GM12878 (cell line): ENCODE data around the gene FER1L5.

Experiments
- CHD2 ChIP-seq: IDR thresholded peaks from 2 replicates; pipeline ENCODE4 v1.6.1; 2011; ENCODE audit warnings: low read depth, low read length, improper control_type of control experiment, borderline replicate concordance
- KDM1A ChIP-seq: fragments of 200-600 bp; sonication (generic); IDR thresholded peaks from 2 replicates; pipeline ENCODE4 v1.6.1; 2016; ENCODE audit warnings: borderline replicate concordance
- POLR2A ChIP-seq: IDR thresholded peaks from 2 replicates; pipeline ENCODE4 v1.6.1; 2011; ENCODE audit warnings: low read depth, mild to moderate bottlenecking, low read length
- SMC3 ChIP-seq: IDR thresholded peaks from 2 replicates; pipeline ENCODE4 v1.6.1; 2011; ENCODE audit warnings: low read length, improper control_type of control experiment, borderline replicate concordance
- ZNF207 ChIP-seq: fragments of 450-650 bp; IDR thresholded peaks from 2 replicates; pipeline ENCODE4 v1.6.1; 2014; ENCODE audit warnings: antibody characterized with exemption, mild to moderate bottlenecking, borderline replicate concordance
- TF ChIP-seq, protein P1 (sequence below): fragments of 450-650 bp; IDR thresholded peaks from 2 replicates; pipeline ENCODE4 v1.6.1; 2016; ENCODE audit warnings: mild to moderate bottlenecking
- TF ChIP-seq, protein P2 (sequence below), 3 experiments: IDR thresholded peaks in 2 of 3; conservative IDR thresholded peaks in 1 of 3; 2 replicates each; pipeline ENCODE4 v1.5.1; 2011; ENCODE audit warnings: low read depth in 3 of 3, low read length in 3 of 3, mild to moderate bottlenecking in 3 of 3, control low read depth in 2 of 3, moderate library complexity in 2 of 3, inconsistent platforms in 1 of 3, mixed read lengths in 1 of 3; ENCODE audit not compliant: control insufficient read depth in 2 of 3, insufficient read depth in 1 of 3; ENCODE audit errors: extremely low read depth in 1 of 3

DNA sequence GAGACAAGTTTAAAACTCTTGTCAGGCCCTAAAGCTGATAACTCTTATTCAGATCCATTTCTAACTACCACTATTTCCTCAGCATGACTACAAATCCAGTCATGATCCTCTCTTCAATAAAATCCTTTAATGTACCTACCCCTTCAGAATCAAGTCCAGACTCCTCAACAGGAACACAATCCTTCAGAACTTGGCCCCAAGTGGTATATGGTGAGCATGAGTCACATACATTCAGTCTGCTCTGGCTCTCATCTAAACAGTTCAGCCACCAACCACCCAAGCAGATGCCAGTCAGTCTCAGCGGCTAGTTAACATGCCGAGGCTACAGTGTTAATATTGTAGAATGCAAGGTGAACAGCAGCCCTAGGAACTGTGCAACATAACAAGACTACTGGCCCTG is 87.6 kb downstream of the FER1L5 start:
- TF ChIP-seq, protein P1, sequence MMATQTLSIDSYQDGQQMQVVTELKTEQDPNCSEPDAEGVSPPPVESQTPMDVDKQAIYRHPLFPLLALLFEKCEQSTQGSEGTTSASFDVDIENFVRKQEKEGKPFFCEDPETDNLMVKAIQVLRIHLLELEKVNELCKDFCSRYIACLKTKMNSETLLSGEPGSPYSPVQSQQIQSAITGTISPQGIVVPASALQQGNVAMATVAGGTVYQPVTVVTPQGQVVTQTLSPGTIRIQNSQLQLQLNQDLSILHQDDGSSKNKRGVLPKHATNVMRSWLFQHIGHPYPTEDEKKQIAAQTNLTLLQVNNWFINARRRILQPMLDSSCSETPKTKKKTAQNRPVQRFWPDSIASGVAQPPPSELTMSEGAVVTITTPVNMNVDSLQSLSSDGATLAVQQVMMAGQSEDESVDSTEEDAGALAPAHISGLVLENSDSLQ = no peak
- no peak for TF ChIP-seq ZNF207
- TF ChIP-seq CHD2 = no peak
- TF ChIP-seq POLR2A = no peak
- no peak for TF ChIP-seq SMC3
- TF ChIP-seq KDM1A = no peak
- TF ChIP-seq, protein P2, sequence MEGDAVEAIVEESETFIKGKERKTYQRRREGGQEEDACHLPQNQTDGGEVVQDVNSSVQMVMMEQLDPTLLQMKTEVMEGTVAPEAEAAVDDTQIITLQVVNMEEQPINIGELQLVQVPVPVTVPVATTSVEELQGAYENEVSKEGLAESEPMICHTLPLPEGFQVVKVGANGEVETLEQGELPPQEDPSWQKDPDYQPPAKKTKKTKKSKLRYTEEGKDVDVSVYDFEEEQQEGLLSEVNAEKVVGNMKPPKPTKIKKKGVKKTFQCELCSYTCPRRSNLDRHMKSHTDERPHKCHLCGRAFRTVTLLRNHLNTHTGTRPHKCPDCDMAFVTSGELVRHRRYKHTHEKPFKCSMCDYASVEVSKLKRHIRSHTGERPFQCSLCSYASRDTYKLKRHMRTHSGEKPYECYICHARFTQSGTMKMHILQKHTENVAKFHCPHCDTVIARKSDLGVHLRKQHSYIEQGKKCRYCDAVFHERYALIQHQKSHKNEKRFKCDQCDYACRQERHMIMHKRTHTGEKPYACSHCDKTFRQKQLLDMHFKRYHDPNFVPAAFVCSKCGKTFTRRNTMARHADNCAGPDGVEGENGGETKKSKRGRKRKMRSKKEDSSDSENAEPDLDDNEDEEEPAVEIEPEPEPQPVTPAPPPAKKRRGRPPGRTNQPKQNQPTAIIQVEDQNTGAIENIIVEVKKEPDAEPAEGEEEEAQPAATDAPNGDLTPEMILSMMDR (IDR thresholded peaks at IDR 0.05 in 2 of 3, conservative IDR thresholded peaks at IDR 0.05 in 1 of 3; ENCODE audit: control insufficient read depth in 2 of 3, extremely low read depth in 1 of 3, insufficient read depth in 1 of 3, low read depth in 3 of 3, low read length in 3 of 3) = no peak
